Heart right ventricle (tissue), 16 donors: Measurements from ENCODE around the gene RCOR3. TPM values are rescaled to one million over a fixed set of nuclear protein-coding genes. Genes with fewer than 3 reads are reported as not detected.

Experiments used
- ATAC-seq, 8 donors: fragments of 200-7000 bp; cut with Tn5 transposase; one replicate each; pipeline ENCODE4 v1.9.1; 2020; ENCODE audit warnings: mild to moderate bottlenecking in 8 of 8, moderate library complexity in 8 of 8, moderate number of reproducible peaks in 1 of 8
- DNase-seq, 2 donors: peaks; one replicate each; pipeline ENCODE4 v3.0.0-alpha.2; 2020
- H3K27ac ChIP-seq, 10 donors: fragments of 200-600 bp; sonication (generic) in 2 of 10; one replicate each; pipeline versions ENCODE4 v1.5.0 to v1.8.0; 2020 to 2022; ENCODE audit warnings: mild to moderate bottlenecking in 3 of 10
- H3K27me3 ChIP-seq, 7 donors: fragments of 200-600 bp; one replicate each; pipeline ENCODE4 v1.8.0; 2021 to 2022; ENCODE audit warnings: mild to moderate bottlenecking in 2 of 7
- H3K36me3 ChIP-seq, 9 donors: fragments of 200-600 bp; sonication (generic) in 1 of 9; one replicate each; pipeline versions ENCODE4 v1.5.0 to v1.8.0; 2020 to 2022; ENCODE audit warnings: mild to moderate bottlenecking in 2 of 9
- H3K4me1 ChIP-seq, 9 donors: fragments of 200-600 bp; sonication (generic) in 1 of 9; one replicate each; pipeline versions ENCODE4 v1.5.0 to v1.8.0; 2020 to 2022; ENCODE audit warnings: mild to moderate bottlenecking in 4 of 9
- H3K4me3 ChIP-seq, 10 donors: fragments of 200-600 bp; sonication (generic) in 2 of 10; one replicate each; pipeline versions ENCODE4 v1.5.0 to v1.8.0; 2020 to 2022; ENCODE audit warnings: mild to moderate bottlenecking in 7 of 10, moderate library complexity in 2 of 10
- H3K9me3 ChIP-seq, 11 donors: fragments of 200-600 bp in 10 of 11; sonication (generic) in 2 of 11; one replicate each; pipeline versions ENCODE4 v1.5.0 to v1.8.0; 2013 to 2022; ENCODE audit warnings: mild to moderate bottlenecking in 2 of 11, control low read depth in 1 of 11, moderate library complexity in 1 of 11
- WGBS, 2 donors: extraction: QIAGEN DNeasy Blood & Tissue Kit; methylation state at CpG; one replicate each; pipeline ENCODE4 v1.1.7; 2013; ENCODE audit warnings: inconsistent platforms in 1 of 2; 5-methylcytosine and 5-hydroxymethylcytosine counted together
- intact Hi-C, 10 donors: fragments of 100-400 bp; cut with DNase I; formaldehyde crosslinking; loops; one replicate each; pipeline versions ENCODE4 v1.11.1 to v1.14.2; 2022
- polyA plus RNA-seq, 2 donors: library from polyadenylated mRNA; stranded (reverse); fragments of 200-250 nt; gene quantifications; one replicate each; pipeline ENCODE4 v1.2.3, GENCODE V29; 2013
- total RNA-seq, 10 donors: library from RNA; stranded (reverse); fragmentation: NEBNext Ultra II Directional in 3 of 10; extraction: Animal tissue kit (Norgen Biotek cat#: 25700) in 3 of 10; gene quantifications; one replicate each; pipeline versions ENCODE4 v1.2.1 to v1.2.4, GENCODE V29; 2021 to 2023
- TF ChIP-seq, protein P1 (sequence below), 9 donors: fragments of 200-600 bp; sonication (generic) in 2 of 9; IDR thresholded peaks; one replicate each; pipeline versions ENCODE4 v1.5.0 to v1.8.0; 2021 to 2022; ENCODE audit warnings: antibody characterized with exemption in 9 of 9, mild to moderate bottlenecking in 5 of 9, moderate library complexity in 1 of 9
- donor health status: Arrhythmogenic right ventricular cardiomyopathy.
- donor health status: ischemic (EF 13 %, LVEDD 7.1; RV severe dilation, severe dysfunction).
- donor health status: healthy with polysubstance abuse.
- donor health status: DM: no; HTN: yes; CAD: no.
- donor health status: DM: no; HTN: no; CAD: no.
- donor health status: ischemic (EF 25% LVEDD 6.9; RV normal size, moderate dysfunction).
- donor health status: ischemic (EF 25% LVEDD 5.7; RV mildly dilated, moderate dysfunction).
- donor health status: healthy.
- donor health status: DM: yes; HTN: yes; CAD: no.
- donor health status: Ischemic cardiomyopathy.
- donor health status: ischemic (EF 35%, LVEDD 5.7; RV mildly dilated, moderate dysfunction).
- donor health status: nonischemic (EF 11% LVEDD 7.7; RV severe dilation, severe dysfunction).
- donor health status: DM: yes; HTN: yes; CAD: no.
- donor health status: PGD.
- donor health status: ischemic (EF 29% LVEDD 5.4; RV normal size, mild dysfunction).
- donor health status: nonischemic (EF 23%, LVEDD 6.1; RV moderate dilation, normal function).

RCOR3 gene
- total and polyA plus RNA-seq, 12 donors: 17.7 to 65.5 (median 50.1) TPM

DNA sequence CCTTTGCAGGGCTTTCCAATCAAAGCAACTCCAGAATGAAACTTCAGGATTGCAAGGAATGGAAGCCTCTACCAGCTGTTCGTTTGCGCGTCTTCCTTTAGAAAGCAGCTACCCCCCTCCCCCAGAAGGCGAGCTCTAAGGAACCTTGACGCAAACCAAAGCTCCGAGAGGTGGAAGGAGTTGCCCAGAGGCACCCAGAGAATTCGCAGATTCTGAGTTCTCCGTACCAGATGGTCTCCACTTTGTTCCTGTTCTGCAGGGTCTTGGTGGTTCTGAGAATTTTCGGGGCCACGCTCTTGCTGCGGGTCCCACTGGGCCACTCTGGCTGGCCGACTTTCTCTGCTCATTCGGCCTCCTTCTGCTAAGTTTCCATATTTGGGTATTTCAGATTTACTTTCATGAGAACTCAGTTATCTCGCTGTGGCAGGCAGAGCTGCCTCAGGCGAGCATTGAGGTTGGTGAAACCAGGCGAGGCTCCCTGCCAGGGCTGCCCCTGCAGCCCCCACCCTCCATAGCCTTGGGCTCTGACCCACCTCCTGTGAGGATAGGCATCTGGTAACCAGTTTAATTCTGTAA, 68.3 kb downstream of the RCOR3 start:
- WGBS, 2 donors: 20 to 31% methylated on average over 16 of the region's 16 CpGs
- no peaks in the 10 kb centered on the region for H3K36me3 ChIP-seq
- peaks cover 6 to 58% (median 24%) of the 10 kb centered on the region in 9 donors for H3K4me1 ChIP-seq
- DNase-seq (no peak), ATAC-seq (peak in 7 of 8 donors; percentile 23 to 57 (median 36))
- intact Hi-C loops: loop anchor here in 6 of 10 donors (5.0 to 10.0 kb wide), 6 partner anchors 55 to 327 kb away; no protein-coding TSS in a partner anchor
- no peaks in the 10 kb centered on the region for H3K27me3 ChIP-seq
- TF ChIP-seq, protein P1, sequence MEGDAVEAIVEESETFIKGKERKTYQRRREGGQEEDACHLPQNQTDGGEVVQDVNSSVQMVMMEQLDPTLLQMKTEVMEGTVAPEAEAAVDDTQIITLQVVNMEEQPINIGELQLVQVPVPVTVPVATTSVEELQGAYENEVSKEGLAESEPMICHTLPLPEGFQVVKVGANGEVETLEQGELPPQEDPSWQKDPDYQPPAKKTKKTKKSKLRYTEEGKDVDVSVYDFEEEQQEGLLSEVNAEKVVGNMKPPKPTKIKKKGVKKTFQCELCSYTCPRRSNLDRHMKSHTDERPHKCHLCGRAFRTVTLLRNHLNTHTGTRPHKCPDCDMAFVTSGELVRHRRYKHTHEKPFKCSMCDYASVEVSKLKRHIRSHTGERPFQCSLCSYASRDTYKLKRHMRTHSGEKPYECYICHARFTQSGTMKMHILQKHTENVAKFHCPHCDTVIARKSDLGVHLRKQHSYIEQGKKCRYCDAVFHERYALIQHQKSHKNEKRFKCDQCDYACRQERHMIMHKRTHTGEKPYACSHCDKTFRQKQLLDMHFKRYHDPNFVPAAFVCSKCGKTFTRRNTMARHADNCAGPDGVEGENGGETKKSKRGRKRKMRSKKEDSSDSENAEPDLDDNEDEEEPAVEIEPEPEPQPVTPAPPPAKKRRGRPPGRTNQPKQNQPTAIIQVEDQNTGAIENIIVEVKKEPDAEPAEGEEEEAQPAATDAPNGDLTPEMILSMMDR (IDR thresholded peaks at IDR 0.05): no peak
- no peaks in the 10 kb centered on the region for H3K9me3 ChIP-seq
- peak overlapping the region in 9 of 10 donors; percentile 62 to 89 (median 76) for H3K27ac ChIP-seq
- H3K4me3 ChIP-seq: peak overlapping the region; percentile 62 to 89 (median 80)

- Histone ChIP-seq H3K27ac (peak overlapping the region in 6 of 10 donors; percentile 62 to 89 (median 78)), H3K36me3 (no peaks in the 10 kb centered on the region), H3K4me1 (peaks cover 6 to 65% (median 31%) of the 10 kb centered on the region in 9 donors), H3K27me3 (no peaks in the 10 kb centered on the region), H3K4me3 (peak overlapping the region in 8 of 10 donors; percentile 70 to 89 (median 84)), H3K9me3 (no peaks in the 10 kb centered on the region)
- DNase-seq (no peak), ATAC-seq (no peak)
- 85 to 90% methylated on average over 11 of the region's 11 CpGs for WGBS, 2 donors
- intact Hi-C loops: loop anchor here in 6 of 10 donors (5.0 to 10.0 kb wide), 6 partner anchors 54 to 327 kb away; no protein-coding TSS in a partner anchor
- TF ChIP-seq, protein P1 (IDR thresholded peaks at IDR 0.05): no peak
Measured at GRCh38 chr1:211328084-211328694, 69.0 kb downstream of the RCOR3 start.

DNA sequence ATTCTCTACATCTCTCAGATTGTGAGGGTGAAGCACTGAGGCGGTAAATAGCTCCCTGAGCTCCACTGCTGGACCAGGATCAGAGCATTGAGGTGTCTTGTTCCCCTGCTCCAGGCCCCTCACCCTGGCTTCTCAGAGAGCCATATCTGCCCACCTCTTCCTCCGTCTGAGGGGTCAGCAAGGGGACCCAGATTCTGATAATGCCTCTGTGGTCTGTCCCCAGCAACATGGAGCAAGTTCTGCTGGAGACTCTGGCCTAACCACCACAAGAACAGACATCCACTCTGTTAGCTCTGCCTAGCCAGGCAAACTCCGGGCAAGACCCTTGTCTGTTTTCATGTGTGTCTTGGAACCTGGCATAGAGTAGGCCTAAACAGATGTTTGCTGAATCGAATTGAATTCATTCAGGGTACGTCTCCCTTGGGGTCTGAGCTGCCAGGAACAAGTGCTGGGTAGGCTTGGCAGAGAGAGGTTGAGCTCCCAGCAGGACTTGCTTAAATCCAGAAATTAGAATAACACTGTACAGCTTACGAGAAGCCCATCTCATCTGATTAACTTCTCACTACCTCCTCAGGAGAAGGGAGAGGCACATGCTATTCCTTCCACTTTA, 69.8 kb downstream of the RCOR3 start:
- Histone ChIP-seq H3K36me3 (no peaks in the 10 kb centered on the region), H3K4me1 (peaks cover 6 to 59% (median 31%) of the 10 kb centered on the region in 9 donors), H3K4me3 (peak overlapping the region in 1 of 10 donors; percentile 86), H3K9me3 (no peaks in the 10 kb centered on the region), H3K27me3 (no peaks in the 10 kb centered on the region), H3K27ac (peak overlapping the region in 1 of 10 donors; percentile 89)
- WGBS, 2 donors: 90 to 94% methylated on average over 6 of the region's 6 CpGs
- TF ChIP-seq, protein P1 (IDR thresholded peaks at IDR 0.05): no peak
- DNase-seq (no peak), ATAC-seq (no peak)
- intact Hi-C loops: loop anchor here in 6 of 10 donors (5.0 to 10.0 kb wide), 6 partner anchors 53 to 326 kb away; no protein-coding TSS in a partner anchor

- H3K36me3 ChIP-seq: no peaks in the 10 kb centered on the region
- no peaks in the 10 kb centered on the region for H3K9me3 ChIP-seq
- ATAC-seq: no peak
- DNase-seq: no peak
- peak overlapping the region in 1 of 10 donors; percentile 8 for H3K4me3 ChIP-seq
- TF ChIP-seq, protein P1 (IDR thresholded peaks at IDR 0.05): no peak
- WGBS, 2 donors: 89 to 96% methylated on average over 4 of the region's 4 CpGs
- H3K4me1 ChIP-seq: peaks cover 6 to 60% (median 31%) of the 10 kb centered on the region in 9 donors
- peak overlapping the region in 1 of 10 donors; percentile 43 for H3K27ac ChIP-seq
- H3K27me3 ChIP-seq: no peaks in the 10 kb centered on the region
- intact Hi-C loops: loop anchor here in 7 of 10 donors (5.0 to 10.0 kb wide), 7 partner anchors 53 to 1908 kb away; no protein-coding TSS in a partner anchor
Measured at GRCh38 chr1:211329764-211330201, 70.6 kb downstream of the RCOR3 start.
